ENCODE measurements around the gene FNDC5. TPM values are rescaled to one million over a fixed set of nuclear protein-coding genes. Genes with fewer than 3 reads are reported as not detected.

FNDC5 gene
- total RNA-seq, 1 donor: 0.99 TPM

DNA sequence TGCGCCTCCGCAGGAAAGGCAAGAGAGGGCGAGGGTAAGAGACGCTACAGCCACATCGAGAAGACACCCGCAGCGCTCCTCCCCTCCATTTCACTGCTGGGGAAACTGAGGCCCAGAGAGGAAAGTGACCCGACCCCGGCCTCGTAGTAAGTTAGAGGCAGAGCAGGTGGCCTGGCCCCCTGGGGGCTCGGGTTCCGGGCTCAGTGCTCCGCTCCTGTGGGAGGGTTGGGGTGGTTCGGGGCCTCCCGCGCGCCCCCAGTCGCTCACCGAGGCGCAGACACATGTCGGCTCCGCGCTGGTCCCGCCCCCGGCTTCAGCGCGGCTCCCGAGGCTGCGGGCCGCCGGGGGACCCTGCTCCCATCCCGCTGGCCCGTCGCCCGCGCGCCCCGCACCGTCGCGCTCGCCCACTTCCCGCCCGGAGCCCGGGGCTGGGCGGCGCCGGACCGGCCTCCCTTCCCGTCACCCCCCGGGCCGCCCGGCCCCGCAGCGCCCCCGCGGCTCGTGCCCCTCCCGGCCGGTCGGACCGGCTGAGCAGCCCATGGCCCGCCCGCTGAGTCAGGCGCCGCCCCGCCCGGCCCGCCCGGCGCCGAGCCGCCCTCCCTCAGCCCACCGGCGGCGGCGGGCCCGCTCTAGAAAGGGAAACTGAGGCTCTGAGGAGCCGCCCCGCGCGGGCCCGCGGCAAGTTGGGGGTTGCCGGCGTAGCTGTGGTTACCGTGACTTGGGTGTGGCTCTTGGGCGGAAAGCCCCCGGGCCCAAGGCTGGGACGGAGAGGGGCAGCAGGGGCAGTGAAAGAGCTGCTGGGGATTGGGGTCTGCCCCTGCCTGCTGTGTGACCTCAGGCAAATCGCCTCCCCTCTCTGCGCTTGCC, 30.5 kb upstream of the FNDC5 start, which contains the start of gene TMEM54:
TSS of gene TMEM54 (minus strand) at position 434 of the 867 bp plus-strand sequence. CDS start at position 283, 151 bp downstream.
- TF ChIP-seq CTCF (IDR thresholded peaks at IDR 0.05; ENCODE audit: insufficient read depth, low read length): no peak
- no peak for DNase-seq (ENCODE audit: low read depth)
- H3K4me3 ChIP-seq (ENCODE audit: low read depth, low read length): peak within 1 kb of the TSS; percentile 73

DNA sequence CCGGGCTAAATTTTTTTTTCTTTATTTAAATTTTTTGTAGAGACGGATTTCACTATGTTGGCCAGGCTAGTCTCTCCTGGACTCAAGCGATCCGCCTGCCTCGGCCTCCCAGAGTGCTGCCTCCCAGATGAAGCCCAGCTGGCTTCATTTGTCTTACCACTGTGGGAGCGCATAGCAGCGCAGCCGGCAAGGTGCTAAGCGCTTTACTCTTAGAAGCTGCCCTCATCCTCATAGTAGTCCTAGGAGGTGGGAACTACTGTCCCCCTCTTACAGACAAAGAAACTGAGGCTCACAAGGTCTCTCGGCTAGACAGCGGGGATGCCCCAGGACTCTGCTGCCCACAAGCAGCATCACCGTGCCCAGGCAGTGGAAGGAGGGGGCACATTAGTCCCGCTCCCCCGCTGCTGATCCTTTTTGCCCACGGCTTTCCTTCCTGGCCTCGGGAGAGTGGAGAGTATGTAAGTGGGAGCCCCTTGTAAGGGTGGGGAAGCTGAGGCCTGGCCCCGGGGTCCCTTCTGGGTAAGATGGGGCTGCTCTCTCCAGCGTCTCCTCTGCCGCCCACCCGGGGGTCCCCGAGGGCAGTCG, 29.8 kb upstream of the FNDC5 start:
- H3K4me3 ChIP-seq (ENCODE audit: low read depth, low read length): peak overlapping the region; percentile 73
- DNase-seq (ENCODE audit: low read depth): no peak
- no peak for TF ChIP-seq CTCF (IDR thresholded peaks at IDR 0.05; ENCODE audit: insufficient read depth, low read length)

- no peak overlapping the region for H3K4me3 ChIP-seq (ENCODE audit: low read depth, low read length)
- DNase-seq (ENCODE audit: low read depth): no peak
- TF ChIP-seq CTCF (IDR thresholded peaks at IDR 0.05; ENCODE audit: insufficient read depth, low read length): no peak
Measured at GRCh38 chr1:32899586-32900296, 29.0 kb upstream of the FNDC5 start.

GRCh38 chr1:32898958-32899357, 28.2 kb upstream of the FNDC5 start:
- no peak for DNase-seq (ENCODE audit: low read depth)
- H3K4me3 ChIP-seq (ENCODE audit: low read depth, low read length): no peak overlapping the region
- no peak for TF ChIP-seq CTCF (IDR thresholded peaks at IDR 0.05; ENCODE audit: insufficient read depth, low read length)

DNA sequence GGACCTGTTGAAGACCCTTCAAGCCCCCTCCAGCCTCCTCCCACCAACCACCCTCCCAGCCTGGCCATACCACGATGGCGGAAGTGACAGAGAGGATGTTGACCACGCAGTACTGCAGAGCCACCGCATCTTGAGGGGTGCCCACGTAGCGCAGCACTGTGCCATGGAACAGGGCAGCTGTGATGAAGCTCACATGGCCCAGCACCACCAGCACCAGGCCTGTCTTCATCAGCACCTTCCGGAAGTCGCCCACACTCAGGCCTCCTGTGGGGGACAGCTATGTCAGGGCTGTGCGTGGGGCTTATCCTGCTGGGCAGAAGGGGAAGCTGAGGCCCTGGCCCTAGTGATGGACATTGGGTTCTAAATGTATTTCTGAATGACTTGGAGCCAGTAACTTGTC, 27.3 kb upstream of the FNDC5 start:
- H3K4me3 ChIP-seq (ENCODE audit: low read depth, low read length): no peak overlapping the region
- TF ChIP-seq CTCF (IDR thresholded peaks at IDR 0.05; ENCODE audit: insufficient read depth, low read length): no peak
- DNase-seq (ENCODE audit: low read depth): no peak

- no peak for TF ChIP-seq CTCF (IDR thresholded peaks at IDR 0.05; ENCODE audit: insufficient read depth, low read length)
- no peak for DNase-seq (ENCODE audit: low read depth)
- H3K4me3 ChIP-seq (ENCODE audit: low read depth, low read length): no peak overlapping the region
Measured at GRCh38 chr1:32897082-32898049, 26.7 kb upstream of the FNDC5 start.
